NCI-H1694 treated with DMSO at 0.1 percent for 48 hours (cell line): Measurements from ENCODE around the gene SPRY2.

Experiments used
- DNase-seq: peaks from one replicate; lab custom pipeline; 2025; lab: John Stamatoyannopoulos, UW

SPRY2 gene

DNA sequence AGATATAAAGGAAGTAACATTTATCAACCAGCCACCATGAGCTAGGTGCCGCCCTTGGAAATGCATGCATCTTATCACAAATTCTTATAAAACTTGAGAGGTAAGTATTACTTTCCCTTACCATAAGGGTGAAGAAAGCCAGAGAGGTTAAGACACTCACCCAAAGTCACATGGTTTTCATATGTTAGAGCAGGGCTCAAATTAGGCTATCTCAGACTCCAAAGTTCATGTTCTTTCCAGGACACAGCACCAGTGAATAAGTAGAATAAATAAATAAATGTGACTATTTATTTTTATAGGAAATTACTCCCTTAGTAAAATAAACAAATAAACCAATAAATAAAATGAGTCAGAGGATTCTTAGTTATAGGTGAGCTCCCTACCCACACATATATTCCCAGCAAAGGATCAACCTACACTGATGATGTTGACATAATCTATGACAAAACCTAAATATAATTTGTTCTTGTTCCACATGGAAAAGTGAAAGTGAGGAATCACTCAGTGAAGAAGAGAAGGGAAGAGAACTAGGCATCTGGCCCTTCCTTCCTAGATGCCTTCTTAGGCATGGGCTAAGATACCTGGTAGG is 27.2 kb downstream of the SPRY2 start:
- no peak for DNase-seq

DNA sequence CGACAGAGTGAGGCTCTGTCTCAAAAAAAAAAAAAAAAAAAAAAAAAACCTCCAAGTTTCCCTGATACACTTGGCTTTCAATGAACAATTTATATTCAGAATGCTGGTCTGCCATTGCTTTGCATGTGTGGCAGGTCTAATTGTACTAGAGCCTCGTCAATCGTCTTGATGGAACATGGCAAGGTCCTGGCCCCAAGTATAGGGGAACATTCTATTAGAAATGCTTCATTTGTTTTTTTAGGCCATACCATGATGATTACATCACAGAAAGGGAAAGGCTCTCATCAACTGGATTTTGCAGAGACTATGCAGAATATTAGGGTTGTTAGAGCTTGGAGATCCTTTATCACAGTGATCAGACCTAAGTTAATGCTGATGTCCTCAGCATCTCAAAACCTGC is 28.0 kb downstream of the SPRY2 start:
- no peak for DNase-seq

DNA sequence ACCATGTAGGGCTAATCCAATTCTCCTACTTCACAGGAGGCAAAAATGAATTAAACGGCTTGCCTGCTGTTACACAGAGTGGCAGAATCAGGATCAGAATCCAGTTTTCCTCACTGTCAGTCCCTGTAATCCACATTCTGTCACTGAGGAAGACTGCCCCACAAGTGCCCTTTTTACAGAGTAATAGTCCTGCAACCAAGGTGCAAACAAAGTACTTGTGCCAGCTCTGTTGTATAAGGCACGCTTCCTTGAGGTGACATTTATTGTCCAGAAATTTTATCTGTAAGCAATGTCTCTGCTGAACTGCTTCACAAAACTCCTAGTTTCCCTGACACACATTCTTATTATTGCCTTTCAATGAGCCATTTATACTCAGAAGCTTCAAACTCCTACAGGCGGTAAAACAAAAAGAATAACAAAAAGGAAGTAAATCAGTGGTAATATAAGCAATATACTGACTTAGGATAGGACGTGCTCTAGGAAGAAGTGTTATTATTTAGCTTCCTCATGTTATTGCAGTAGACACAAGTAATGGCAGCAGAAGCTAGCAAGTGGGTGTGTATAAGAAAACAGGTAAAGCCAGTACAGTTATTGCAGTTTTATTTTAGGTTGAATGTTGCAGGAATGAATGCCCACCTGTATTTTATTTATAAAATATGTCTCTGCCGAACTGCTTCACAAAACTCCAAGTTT is 28.8 kb downstream of the SPRY2 start:
- DNase-seq: no peak

DNA sequence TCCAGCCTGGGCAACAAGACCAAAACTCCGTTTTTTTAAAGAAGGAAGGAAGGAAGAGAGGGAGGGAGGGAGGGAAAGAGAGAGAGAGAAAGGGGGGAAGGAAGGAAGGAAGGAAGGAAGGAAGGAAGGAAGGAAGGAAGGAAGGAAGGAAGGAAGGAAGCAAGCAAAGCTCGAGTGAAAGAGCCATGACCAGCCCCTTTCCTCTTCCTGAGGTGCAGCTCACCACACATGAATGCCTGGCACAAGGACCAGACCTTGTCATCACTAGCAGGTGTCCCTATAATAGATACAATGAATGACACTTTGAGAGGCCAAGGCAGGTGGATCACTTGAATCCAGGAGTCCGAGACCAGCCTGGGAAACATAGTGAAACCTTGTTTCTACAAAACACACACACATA is 31.0 kb downstream of the SPRY2 start:
- DNase-seq: no peak

DNA sequence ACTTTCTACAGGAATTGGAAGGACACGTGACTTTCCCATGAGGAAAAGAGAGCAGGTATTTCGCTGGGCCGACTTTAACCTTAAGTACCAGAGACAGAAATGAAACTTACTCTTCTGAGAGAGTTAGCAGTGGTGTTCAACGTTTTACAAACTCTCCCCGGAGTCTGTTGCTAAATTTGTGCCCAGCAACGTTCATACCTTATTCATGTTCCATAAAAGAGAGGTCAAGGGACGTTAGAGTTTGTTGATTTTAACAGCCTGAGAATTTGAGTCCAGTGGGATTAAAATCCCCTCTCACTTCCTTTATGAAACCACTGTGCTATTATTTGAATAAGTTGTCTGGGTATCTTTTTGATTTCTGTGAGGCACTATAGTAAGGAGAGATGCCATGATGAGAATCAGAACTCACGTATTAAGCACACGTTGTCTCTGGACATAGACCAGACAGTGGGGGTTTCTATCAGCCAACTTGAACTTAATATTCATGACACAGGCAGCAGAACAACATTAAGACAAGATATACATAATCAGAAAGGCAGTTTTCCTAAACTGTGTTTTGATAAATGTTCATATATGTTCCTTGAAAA is 33.4 kb downstream of the SPRY2 start:
- DNase-seq: no peak

DNA sequence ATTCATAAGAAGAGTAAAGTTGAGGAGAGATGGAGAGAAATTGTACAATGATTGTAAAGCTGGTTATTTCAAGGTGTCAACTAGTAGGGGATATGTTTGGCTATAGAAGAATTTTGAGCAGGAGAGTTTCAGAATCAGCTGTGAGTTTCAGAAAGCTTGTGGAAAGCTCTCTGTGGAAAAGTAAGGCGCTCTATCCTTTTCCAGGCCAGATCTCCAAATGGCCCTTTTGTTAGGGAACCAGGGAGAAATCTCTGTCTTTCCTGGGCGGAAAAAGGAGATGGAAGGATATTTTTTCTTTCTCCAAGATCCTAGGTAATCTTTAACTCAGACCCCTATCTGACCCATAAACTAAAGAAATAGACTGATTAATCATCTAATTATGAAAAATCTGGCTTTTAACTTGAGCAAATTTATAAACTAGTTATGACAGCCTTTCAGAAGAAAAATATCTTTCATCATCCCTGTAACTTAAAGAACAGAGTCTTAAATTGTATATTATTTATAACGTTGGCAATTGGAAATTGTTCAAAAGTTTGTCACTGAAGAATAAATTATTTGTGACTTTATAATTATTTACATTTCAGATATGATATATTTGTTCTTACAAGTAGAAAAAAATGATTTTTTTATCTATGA is 34.5 kb downstream of the SPRY2 start:
- no peak for DNase-seq

DNA sequence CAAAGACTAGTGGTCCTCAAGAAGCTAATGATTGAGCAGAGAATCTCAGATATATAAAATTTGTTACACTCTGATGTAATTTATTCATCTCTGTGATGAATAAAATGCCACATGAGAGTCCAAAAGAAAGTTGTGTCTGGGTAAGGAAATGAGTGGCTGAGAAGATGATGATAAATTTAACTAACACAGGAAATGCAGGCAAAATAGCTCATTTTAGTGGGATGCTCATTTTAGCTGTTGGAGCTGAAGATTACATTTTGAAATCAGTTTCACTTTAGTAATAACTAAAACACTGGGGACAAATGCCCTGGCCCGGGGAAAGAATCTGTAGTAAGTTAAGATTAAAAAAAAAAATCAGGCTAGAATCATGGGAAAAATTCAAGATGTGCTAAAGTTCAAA is 35.2 kb downstream of the SPRY2 start:
- DNase-seq: no peak

DNA sequence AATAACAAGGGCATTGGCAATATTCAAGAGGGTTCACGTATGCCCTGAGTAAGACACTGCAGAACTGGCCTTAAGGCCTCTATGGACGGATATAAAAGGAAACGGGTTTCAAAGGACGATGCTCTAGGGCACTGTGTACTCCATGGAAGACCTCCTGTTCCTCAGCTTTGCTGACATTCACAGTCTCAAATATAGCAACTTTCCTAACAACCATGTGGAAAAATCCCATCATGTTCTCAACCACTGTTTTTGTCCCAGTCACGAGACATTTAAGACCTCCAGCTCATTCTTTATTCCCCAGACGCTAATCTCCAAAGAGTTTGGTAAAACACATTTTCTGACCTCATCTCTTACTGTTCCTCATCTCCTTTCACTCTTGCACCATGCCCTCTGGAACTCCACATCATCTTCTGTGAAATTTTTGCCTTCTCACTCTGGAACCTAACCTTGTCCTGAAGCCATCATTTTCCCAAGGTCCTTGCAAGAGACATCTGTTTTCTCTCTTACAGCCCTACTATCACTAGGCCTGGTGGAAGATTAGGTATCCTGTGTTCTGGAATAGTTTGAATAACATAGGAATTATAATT is 37.6 kb downstream of the SPRY2 start:
- no peak for DNase-seq

DNA sequence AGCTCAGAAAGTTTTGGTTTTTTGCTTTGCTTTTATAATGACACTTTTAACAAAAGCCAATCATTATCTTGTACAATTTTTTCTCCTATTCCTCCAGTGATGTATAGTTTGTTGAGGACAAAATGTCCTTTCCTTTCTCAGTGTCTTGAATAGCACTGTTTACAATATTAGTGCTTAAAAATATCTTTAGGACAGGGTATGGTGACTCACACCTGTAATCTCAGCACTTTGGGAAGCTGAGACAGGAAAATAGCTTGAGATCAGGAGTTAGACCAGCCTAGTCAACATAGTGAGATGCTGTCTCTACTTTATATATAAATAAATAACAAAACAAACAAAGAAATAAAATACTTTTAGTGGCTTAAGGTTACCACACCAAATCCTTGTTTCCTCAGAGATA is 41.9 kb downstream of the SPRY2 start:
- no peak for DNase-seq

DNA sequence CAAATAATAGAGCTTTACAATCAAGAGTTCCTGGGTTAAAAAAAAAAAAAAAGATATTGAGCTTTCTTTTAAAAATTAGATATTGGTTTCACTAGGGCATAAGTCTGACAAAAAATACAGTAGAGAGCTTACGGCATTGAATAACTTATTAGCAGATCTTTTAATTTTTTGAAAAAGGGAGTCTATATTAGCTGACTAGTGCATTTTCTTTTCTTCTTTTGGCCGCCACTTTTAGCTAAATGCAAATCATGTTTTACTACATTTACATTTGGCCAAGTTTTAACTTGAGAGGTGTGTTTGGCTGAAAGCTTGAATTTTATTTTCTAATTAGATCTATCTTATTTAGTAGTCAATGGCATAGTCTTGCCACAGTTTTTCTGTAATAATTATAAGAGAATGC is 43.4 kb downstream of the SPRY2 start:
- DNase-seq: no peak

DNA sequence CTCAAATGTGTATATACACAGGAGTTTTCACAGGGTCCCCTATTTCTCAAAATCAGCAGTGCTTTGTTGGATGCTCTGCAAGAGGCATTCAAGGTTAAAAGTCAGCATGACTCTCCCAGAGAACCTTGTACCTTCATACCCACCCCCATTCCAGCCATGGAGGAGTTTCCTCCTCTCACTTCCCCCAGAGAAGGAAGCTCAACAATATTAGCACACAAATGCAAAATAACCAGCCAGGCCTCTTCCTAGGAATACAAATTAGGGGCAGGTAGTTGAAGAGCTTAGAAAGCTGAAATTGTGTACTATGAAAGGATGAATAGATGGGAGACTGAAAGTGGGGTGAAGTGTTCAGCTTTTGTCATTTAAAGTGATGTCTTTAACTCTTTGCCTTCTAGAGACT is 43.8 kb downstream of the SPRY2 start:
- no peak for DNase-seq

DNA sequence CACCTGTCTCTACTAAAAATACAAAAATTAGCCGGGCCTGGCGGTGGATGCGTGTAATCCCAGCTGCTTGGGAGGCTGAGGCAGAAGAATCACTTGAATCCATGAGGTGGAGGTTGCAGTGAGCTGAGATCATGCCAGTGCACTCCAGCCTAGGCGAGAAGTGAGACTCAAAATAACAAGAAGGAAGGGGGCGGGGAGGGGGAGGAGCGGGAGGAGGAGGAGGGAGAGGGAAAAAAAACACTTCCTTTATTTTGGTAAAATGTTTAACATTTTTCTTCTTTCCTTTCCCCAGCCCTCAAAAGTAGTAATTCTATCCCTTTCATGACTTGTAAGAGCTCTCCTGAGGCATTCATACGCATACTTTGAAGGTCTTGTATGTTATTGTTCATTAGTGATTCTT is 44.3 kb downstream of the SPRY2 start:
- no peak for DNase-seq

DNA sequence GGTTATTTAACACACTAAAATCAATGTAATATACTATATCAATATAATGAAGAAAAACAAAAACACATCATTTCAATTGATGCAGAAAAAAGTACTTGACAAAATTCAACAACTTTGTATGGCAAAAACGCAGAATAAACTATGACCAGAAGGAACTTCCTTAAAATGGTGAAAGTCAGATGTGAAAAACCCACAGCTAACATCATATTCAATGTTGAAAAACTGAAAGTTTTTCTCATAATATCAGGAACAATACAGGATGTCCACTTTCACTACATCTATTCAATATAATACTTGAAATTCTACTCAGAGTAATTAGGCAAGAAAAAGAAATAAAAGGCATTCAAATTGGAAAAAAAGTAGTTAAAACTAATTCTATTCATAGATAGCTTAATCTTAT is 50.3 kb downstream of the SPRY2 start:
- no peak for DNase-seq
